Measurements from ENCODE around the gene LUZP2. TPM values are rescaled to one million over a fixed set of nuclear protein-coding genes. Genes with fewer than 3 reads are reported as not detected.

The LUZP2 gene
- total RNA-seq, 1 donor from 2014 or later = 0.33 TPM

GRCh38 chr11:24588081-24588480, 91.2 kb downstream of the LUZP2 start:
- peak; percentile 38 for DNase-seq (ENCODE audit: low read depth)
- Histone ChIP-seq H3K4me3 (ENCODE audit: low read depth, low read length) (no peak overlapping the region), H3K36me3 (ENCODE audit: control insufficient read depth, insufficient read depth, low read length) (no peaks in the 10 kb centered on the region), H3K27me3 (ENCODE audit: control insufficient read depth, insufficient read depth, low read length) (no peaks in the 10 kb centered on the region)
- TF ChIP-seq CTCF (IDR thresholded peaks at IDR 0.05; ENCODE audit: insufficient read depth, low read length, poor library complexity, severe bottlenecking) = no peak

DNA sequence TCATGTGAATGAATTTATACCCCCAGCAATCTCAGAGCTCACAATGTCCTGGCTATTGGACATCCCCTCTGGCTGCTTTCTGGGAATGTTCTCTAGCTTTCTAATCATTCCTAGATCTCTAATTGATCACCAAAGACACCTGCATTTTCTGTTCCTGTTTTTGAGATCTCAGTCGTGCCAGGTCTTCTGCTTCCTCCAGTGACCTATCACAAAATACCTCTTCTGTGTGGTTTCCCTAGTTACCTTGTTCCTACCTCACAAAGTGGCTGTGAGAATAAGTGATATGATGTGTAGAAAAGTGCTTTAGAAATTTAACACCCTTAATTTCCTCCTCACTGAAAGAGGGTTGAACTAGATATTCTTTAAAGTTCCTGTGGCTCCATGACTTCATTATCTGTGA, 92.2 kb downstream of the LUZP2 start:
- H3K27me3 ChIP-seq (ENCODE audit: control insufficient read depth, insufficient read depth, low read length) = no peaks in the 10 kb centered on the region
- no peaks in the 10 kb centered on the region for H3K36me3 ChIP-seq (ENCODE audit: control insufficient read depth, insufficient read depth, low read length)
- no peak for DNase-seq (ENCODE audit: low read depth)
- no peak for TF ChIP-seq CTCF (IDR thresholded peaks at IDR 0.05; ENCODE audit: insufficient read depth, low read length, poor library complexity, severe bottlenecking)
- H3K4me3 ChIP-seq (ENCODE audit: low read depth, low read length) = no peak overlapping the region

- DNase-seq (ENCODE audit: low read depth) = no peak
- no peaks in the 10 kb centered on the region for H3K36me3 ChIP-seq (ENCODE audit: control insufficient read depth, insufficient read depth, low read length)
- no peaks in the 10 kb centered on the region for H3K27me3 ChIP-seq (ENCODE audit: control insufficient read depth, insufficient read depth, low read length)
- TF ChIP-seq CTCF (IDR thresholded peaks at IDR 0.05; ENCODE audit: insufficient read depth, low read length, poor library complexity, severe bottlenecking) = no peak
- H3K4me3 ChIP-seq (ENCODE audit: low read depth, low read length) = no peak overlapping the region
Measured at GRCh38 chr11:24591283-24591682, 94.4 kb downstream of the LUZP2 start.

GRCh38 chr11:24592360-24592759, 95.5 kb downstream of the LUZP2 start:
- TF ChIP-seq CTCF (IDR thresholded peaks at IDR 0.05; ENCODE audit: insufficient read depth, low read length, poor library complexity, severe bottlenecking) = no peak
- DNase-seq (ENCODE audit: low read depth) = no peak
- H3K27me3 ChIP-seq (ENCODE audit: control insufficient read depth, insufficient read depth, low read length) = no peaks in the 10 kb centered on the region
- H3K4me3 ChIP-seq (ENCODE audit: low read depth, low read length) = no peak overlapping the region
- H3K36me3 ChIP-seq (ENCODE audit: control insufficient read depth, insufficient read depth, low read length) = no peaks in the 10 kb centered on the region

DNA sequence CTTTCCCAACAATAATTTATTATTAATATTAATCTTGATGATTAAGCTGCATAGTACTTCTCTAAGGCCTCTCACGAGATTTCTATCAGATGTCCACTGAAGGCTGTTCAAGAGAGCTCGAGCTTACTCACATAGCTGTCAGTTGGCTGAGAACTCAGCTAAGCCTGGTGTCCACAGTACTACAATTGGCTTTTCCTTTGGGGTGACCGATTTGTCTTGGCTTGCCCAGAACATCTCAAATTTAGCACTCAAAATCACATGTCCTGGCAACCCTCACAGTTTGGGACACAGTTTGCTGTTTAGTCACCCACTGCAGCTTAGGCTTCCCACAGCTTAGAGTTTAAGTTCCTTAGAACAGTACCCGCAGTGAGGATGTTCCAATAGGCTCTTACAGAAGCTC, 96.5 kb downstream of the LUZP2 start:
- DNase-seq (ENCODE audit: low read depth) = no peak
- H3K27me3 ChIP-seq (ENCODE audit: control insufficient read depth, insufficient read depth, low read length) = no peaks in the 10 kb centered on the region
- H3K4me3 ChIP-seq (ENCODE audit: low read depth, low read length) = no peak overlapping the region
- no peak for TF ChIP-seq CTCF (IDR thresholded peaks at IDR 0.05; ENCODE audit: insufficient read depth, low read length, poor library complexity, severe bottlenecking)
- H3K36me3 ChIP-seq (ENCODE audit: control insufficient read depth, insufficient read depth, low read length) = no peaks in the 10 kb centered on the region

GRCh38 chr11:24594401-24594800, 97.5 kb downstream of the LUZP2 start:
- H3K4me3 ChIP-seq (ENCODE audit: low read depth, low read length) = no peak overlapping the region
- TF ChIP-seq CTCF (IDR thresholded peaks at IDR 0.05; ENCODE audit: insufficient read depth, low read length, poor library complexity, severe bottlenecking) = no peak

More at GRCh38 chr11:24594401-24594800, 97.5 kb downstream of the LUZP2 start:
- DNase-seq (ENCODE audit: low read depth) = no peak
- Histone ChIP-seq H3K36me3 (ENCODE audit: control insufficient read depth, insufficient read depth, low read length) (no peaks in the 10 kb centered on the region), H3K27me3 (ENCODE audit: control insufficient read depth, insufficient read depth, low read length) (no peaks in the 10 kb centered on the region)

Data from kidney epithelial cell (primary cell).